HG02981 (cell line): ENCODE results near the gene CIRBP.
A peak's percentile ranks its signal among the peaks of the same experiment; 100 is the strongest.

Experiments used
- ATAC-seq: cut with Tn5 transposase; IDR thresholded peaks from one replicate; pipeline ENCODE4 v1.9.1; 2021; ENCODE audit warnings: mild to moderate bottlenecking, moderate library complexity; ENCODE audit not compliant: unreplicated experiment

Gene CIRBP

GRCh38 chr19:1266916-1267476 lies 2.1 kb upstream of the CIRBP start:
- ATAC-seq, result peak; percentile 10

- ATAC-seq, result no peak
These were observed 1.5 kb upstream of the CIRBP start for GRCh38 chr19:1267477-1268225.

GRCh38 chr19:1268226-1269064 lies 687 bp upstream of the CIRBP start:
- ATAC-seq, result no peak

- ATAC-seq, result peak; percentile 22
These were observed 513 bp downstream of the CIRBP start for GRCh38 chr19:1269478-1270212.

GRCh38 chr19:1270213-1270853 lies 1.2 kb downstream of the CIRBP start:
- ATAC-seq, result no peak

GRCh38 chr19:1270854-1271527 lies 1.9 kb downstream of the CIRBP start:
- no peak for ATAC-seq

- no peak for ATAC-seq
These were observed 2.6 kb downstream of the CIRBP start for GRCh38 chr19:1271528-1272422.

- ATAC-seq, result no peak
These were observed 3.5 kb downstream of the CIRBP start for GRCh38 chr19:1272423-1273262.

- ATAC-seq, result no peak
These were observed 4.3 kb downstream of the CIRBP start for GRCh38 chr19:1273263-1274041.

GRCh38 chr19:1274081-1274851 lies 5.1 kb downstream of the CIRBP start:
- ATAC-seq, result no peak

- no peak for ATAC-seq
These were observed 5.7 kb downstream of the CIRBP start for GRCh38 chr19:1274852-1275259.

- ATAC-seq, result peak; percentile 75
These were observed 6.3 kb downstream of the CIRBP start, which contains the start of gene FAM174C for GRCh38 chr19:1275260-1275975. Gene FAM174C, plus strand, starts transcription at chr19:1275530. Its CDS starts 20 bp downstream, at chr19:1275550.

- ATAC-seq, result no peak
These were observed 7.0 kb downstream of the CIRBP start for GRCh38 chr19:1275976-1276627.

GRCh38 chr19:1276628-1277022 lies 7.5 kb downstream of the CIRBP start:
- no peak for ATAC-seq

- ATAC-seq, result no peak
These were observed 7.9 kb downstream of the CIRBP start for GRCh38 chr19:1277061-1277460.
